Endothelial cell of umbilical vein (primary cell): Measurements from ENCODE around the gene EPB41L2. TPM values are rescaled to one million over a fixed set of nuclear protein-coding genes. Genes with fewer than 3 reads are reported as not detected.

Source experiments
- BruUV-seq: library from RNA; stranded (reverse); fragments of 400-500 nt; replicated peaks from 2 replicates; lab custom pipeline; 2021; lab: Mats Ljungman, UMichigan
- CTCF ChIA-PET: fragments of 300-600, 350-600 bp; sonication (Branson Sonifier 250); formaldehyde crosslinking; loops from one replicate; lab custom pipeline; 2021; ENCODE audit warnings: antibody characterized with exemption, inconsistent platforms; lab: Charles Lee
- POLR2A ChIA-PET: fragments of 300-600, 350-600 bp; sonication (Branson Sonifier 250); formaldehyde crosslinking; loops from one replicate; lab custom pipeline; 2021; ENCODE audit warnings: antibody characterized with exemption, inconsistent platforms; lab: Charles Lee
- DNase-seq: peaks from one replicate; pipeline ENCODE4 v3.0.0-alpha.2; 2011; ENCODE audit warnings: low read depth, low spot score
- FAIRE-seq: peaks from 2 replicates; lab custom pipeline; 2011; peaks lifted over from hg19 to GRCh38; lab: Jason Lieb, UNC
- H2AFZ ChIP-seq: 2 replicates; pipeline ENCODE4 v1.6.0; 2012; ENCODE audit warnings: low read depth, low read length, control low read depth, inconsistent platforms
- H3K27ac ChIP-seq: 2 replicates; pipeline ENCODE4 v1.5.1; 2011; ENCODE audit warnings: low read depth, mild to moderate bottlenecking, control low read depth, low read length, moderate library complexity; ENCODE audit not compliant: insufficient read depth
- H3K27me3 ChIP-seq, 2 experiments: 2 replicates each; pipeline versions ENCODE4 v1.6.0 to v1.6.1; 2011; ENCODE audit warnings: low read length in 2 of 2, mixed read lengths in 1 of 2; ENCODE audit not compliant: control insufficient read depth in 2 of 2, insufficient read depth in 2 of 2
- H3K36me3 ChIP-seq, 2 experiments: 2 replicates in 1 of 2; 3 replicates in 1 of 2; pipeline ENCODE4 v1.5.1; 2011; ENCODE audit warnings: low read length in 2 of 2, mild to moderate bottlenecking in 1 of 2, moderate library complexity in 1 of 2; ENCODE audit not compliant: control insufficient read depth in 2 of 2, insufficient read depth in 2 of 2; ENCODE audit errors: extremely low read depth in 1 of 2
- H3K4me1 ChIP-seq: 3 replicates; pipeline ENCODE4 v1.5.1; 2011; ENCODE audit warnings: mild to moderate bottlenecking, low read length; ENCODE audit not compliant: control insufficient read depth, insufficient read depth; ENCODE audit errors: extremely low read depth
- H3K4me2 ChIP-seq: 2 replicates; pipeline ENCODE4 v1.6.1; 2011; ENCODE audit warnings: low read length, control low read depth, mixed read lengths; ENCODE audit not compliant: insufficient read depth
- H3K4me3 ChIP-seq, 3 experiments: fragments of 200-600 bp in 1 of 3; sonication (generic), shearing (Covaris generic) in 1 of 3; replicated peaks in 1 of 3; 2 replicates each; pipeline ENCODE4 v1.5.1; 2011 to 2016; ENCODE audit warnings: control low read depth in 3 of 3, low read length in 3 of 3, mild to moderate bottlenecking in 2 of 3, inconsistent platforms in 1 of 3, low read depth in 1 of 3, moderate library complexity in 1 of 3; ENCODE audit not compliant: insufficient read depth in 1 of 3
- H3K79me2 ChIP-seq: 2 replicates; pipeline ENCODE4 v1.6.0; 2012; ENCODE audit warnings: low read length, inconsistent platforms; ENCODE audit not compliant: control insufficient read depth, insufficient read depth
- H3K9ac ChIP-seq: replicated peaks from 2 replicates; pipeline ENCODE3; 2011; ENCODE audit warnings: low read length, control low read depth; ENCODE audit not compliant: insufficient read depth; ENCODE audit errors: extremely low read depth
- H3K9me1 ChIP-seq: replicated peaks from 3 replicates; pipeline ENCODE4 v1.6.0; 2011; ENCODE audit warnings: mild to moderate bottlenecking, low read length; ENCODE audit not compliant: control insufficient read depth, insufficient read depth; ENCODE audit errors: extremely low read depth
- H3K9me3 ChIP-seq: replicated peaks from 2 replicates; pipeline ENCODE4 v1.5.1; 2012; ENCODE audit warnings: low read length, inconsistent platforms; ENCODE audit not compliant: control insufficient read depth, insufficient read depth
- H4K20me1 ChIP-seq: replicated peaks from 2 replicates; pipeline ENCODE3; 2011; ENCODE audit warnings: mild to moderate bottlenecking, low read length; ENCODE audit not compliant: control insufficient read depth, insufficient read depth; ENCODE audit errors: extremely low read depth
- CTCF ChIP-seq, 2 donors: IDR thresholded peaks; 1 replicate in 1 of 2; 2 replicates in 1 of 2; pipeline ENCODE4 v1.5.1; 2011; ENCODE audit warnings: low read length in 2 of 2, mild to moderate bottlenecking in 2 of 2, moderate library complexity in 2 of 2, control low read depth in 1 of 2, inconsistent platforms in 1 of 2, low read depth in 1 of 2; ENCODE audit not compliant: insufficient read depth in 1 of 2; ENCODE audit errors: extremely low read depth in 1 of 2
- EZH2 ChIP-seq: IDR thresholded peaks from 2 replicates; pipeline ENCODE4 v1.6.1; 2012; ENCODE audit warnings: borderline replicate concordance, low read depth, mild to moderate bottlenecking, moderate library complexity, low read length, inconsistent platforms; ENCODE audit not compliant: severe bottlenecking
- FOS ChIP-seq: IDR thresholded peaks from 2 replicates; pipeline ENCODE4 v1.6.1; 2011; ENCODE audit warnings: mild to moderate bottlenecking, low read length, moderate library complexity, borderline replicate concordance; ENCODE audit not compliant: insufficient read depth
- GATA2 ChIP-seq: IDR thresholded peaks from 2 replicates; pipeline ENCODE4 v1.7.0; 2011; ENCODE audit warnings: low read depth, mild to moderate bottlenecking, moderate library complexity, mixed read lengths, low read length; ENCODE audit not compliant: insufficient read length, insufficient read depth
- JUN ChIP-seq: IDR thresholded peaks from 2 replicates; pipeline ENCODE4 v1.6.1; 2011; ENCODE audit warnings: borderline replicate concordance, low read depth; ENCODE audit not compliant: insufficient read length, insufficient read depth
- MYC ChIP-seq: IDR thresholded peaks from one replicate; pipeline ENCODE4 v1.6.1; 2011; ENCODE audit warnings: mild to moderate bottlenecking, low read depth, low read length
- POLR2A ChIP-seq: IDR thresholded peaks from 2 replicates; pipeline ENCODE4 v1.6.1; 2012; ENCODE audit warnings: low read depth, mild to moderate bottlenecking, control low read depth, low read length
- POLR2AphosphoS5 ChIP-seq: IDR thresholded peaks from 2 replicates; pipeline ENCODE4 v1.6.1; 2012; ENCODE audit warnings: low read depth, mild to moderate bottlenecking, control low read depth, low read length, moderate library complexity; ENCODE audit not compliant: insufficient read depth
- dilution Hi-C: fragments of 300-500 bp; cut with MboI; formaldehyde crosslinking; loops from one replicate; pipeline ENCODE4 v1.15.0; 2019; ENCODE audit warnings: low sequenced_read_pairs; ENCODE audit not compliant: extremely low pct_ligation_motif_present
- intact Hi-C: fragments of 100-400 bp; cut with micrococcal nuclease; formaldehyde crosslinking; loops from one replicate; pipeline ENCODE4 v1.10.0; 2022
- polyA plus RNA-seq, 4 experiments: library from polyadenylated mRNA; depleted of rRNA in 3 of 4; stranded (reverse) in 3 of 4; unstranded in 1 of 4; fragments of >200 nt; gene quantifications; 2 replicates each; pipeline versions ENCODE4 v1.2.1 to v1.2.3, GENCODE V29; 2011 to 2012; ENCODE audit warnings: missing spikeins in 1 of 4
- total RNA-seq: library from RNA; stranded (reverse); gene quantifications from 2 replicates; pipeline ENCODE4 v1.2.3, GENCODE V29; 2021
- TF ChIP-seq, protein P1 (sequence below): IDR thresholded peaks from 2 replicates; pipeline ENCODE4 v1.6.1; 2011; ENCODE audit not compliant: insufficient read depth, insufficient read length

Gene EPB41L2
- total and polyA plus RNA-seq, 2 donors (not counting 3 experiments of a cell fraction or from before 2014, with no cell fraction given) = 26.5 to 87.7 TPM

GRCh38 chr6:130838951-130839350 lies 224.1 kb downstream of the EPB41L2 start:
- no peak overlapping the region for H3K9ac ChIP-seq
- CTCF ChIA-PET = interaction anchor here (1.1 kb wide), 1 partner anchor 517 kb away, joined by 3 read pairs; no protein-coding TSS in a partner anchor
- no peaks in the 10 kb centered on the region for H4K20me1 ChIP-seq
- POLR2A ChIA-PET = no interaction called here
- H3K9me1 ChIP-seq = no peaks in the 10 kb centered on the region
- no peak overlapping the region for H3K27ac ChIP-seq
- H3K79me2 ChIP-seq = no peaks in the 10 kb centered on the region
- no peaks in the 10 kb centered on the region for H3K27me3 ChIP-seq
- DNase-seq (no peak), FAIRE-seq (no peak)
- intact Hi-C loops = no loop called here
- no peaks in the 10 kb centered on the region for H3K9me3 ChIP-seq
- H3K4me2 ChIP-seq = no peak overlapping the region
- H3K36me3 ChIP-seq = no peaks in the 10 kb centered on the region
- no peak overlapping the region for H3K4me3 ChIP-seq
- TF ChIP-seq EZH2 (no peak), JUN (no peak), MYC (no peak), GATA2 (no peak), POLR2A (no peak), FOS (no peak), POLR2AphosphoS5 (no peak), CTCF (IDR thresholded peaks at IDR 0.05; ENCODE audit: extremely low read depth in 1 of 2, insufficient read depth in 1 of 2, low read depth in 1 of 2, low read length in 2 of 2) (no peak)
- TF ChIP-seq, protein P1, sequence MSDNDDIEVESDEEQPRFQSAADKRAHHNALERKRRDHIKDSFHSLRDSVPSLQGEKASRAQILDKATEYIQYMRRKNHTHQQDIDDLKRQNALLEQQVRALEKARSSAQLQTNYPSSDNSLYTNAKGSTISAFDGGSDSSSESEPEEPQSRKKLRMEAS = no peak
- H2AFZ ChIP-seq = no peak overlapping the region
- dilution Hi-C loops = no loop called here
- no TSS peak for BruUV-seq
- H3K4me1 ChIP-seq = no peaks in the 10 kb centered on the region
